ENCODE data around the gene FLOT2.
"Not testable (repeated sequence)": the region's sequence is repeated elsewhere in the genome, so short reads cannot be mapped to it uniquely, and the experiment has no call there.

Gene FLOT2

GRCh38 chr17:28896884-28897768 lies at the start of gene FLOT2:
Gene FLOT2, minus strand, starts transcription at chr17:28897733. Its CDS starts 159 bp downstream, at chr17:28897574.
- Histone ChIP-seq H3K36me3 (ENCODE audit: insufficient read depth, low read length) (no peaks in the 10 kb centered on the region), H3K9ac (ENCODE audit: low read depth, low read length) (peak within 1 kb of the TSS; percentile 99), H3K9me3 (ENCODE audit: control insufficient read depth, insufficient read depth, low read length) (no peaks in the 10 kb centered on the region), H3K4me1 (ENCODE audit: insufficient read depth, low read length) (peaks cover 13% of the 10 kb centered on the region)

GRCh38 chr17:28946239-28946638 lies 48.7 kb upstream of the FLOT2 start:
- Histone ChIP-seq H3K36me3 (ENCODE audit: insufficient read depth, low read length) (peaks cover 4% of the 10 kb centered on the region; the same call in 1 of the 2 replicates), H3K9me3 (ENCODE audit: control insufficient read depth, insufficient read depth, low read length) (no peaks in the 10 kb centered on the region), H3K9ac (ENCODE audit: low read depth, low read length) (no peak overlapping the region), H3K4me1 (ENCODE audit: insufficient read depth, low read length) (peaks cover 13% of the 10 kb centered on the region)

- Histone ChIP-seq H3K36me3 (ENCODE audit: insufficient read depth, low read length) (peaks cover 4% of the 10 kb centered on the region; the same call in 1 of the 2 replicates), H3K9me3 (ENCODE audit: control insufficient read depth, insufficient read depth, low read length) (no peaks in the 10 kb centered on the region), H3K4me1 (ENCODE audit: insufficient read depth, low read length) (peaks cover 24% of the 10 kb centered on the region), H3K9ac (ENCODE audit: low read depth, low read length) (no peak overlapping the region)
Measured at GRCh38 chr17:28944862-28945741, 47.6 kb upstream of the FLOT2 start.

- Histone ChIP-seq H3K9me3 (ENCODE audit: control insufficient read depth, insufficient read depth, low read length) (no peaks in the 10 kb centered on the region), H3K9ac (ENCODE audit: low read depth, low read length) (no peak overlapping the region), H3K36me3 (ENCODE audit: insufficient read depth, low read length) (peaks cover 4% of the 10 kb centered on the region), H3K4me1 (ENCODE audit: insufficient read depth, low read length) (peaks cover 28% of the 10 kb centered on the region)
Measured at GRCh38 chr17:28944343-28944742, 46.8 kb upstream of the FLOT2 start.

GRCh38 chr17:28942925-28943324 lies 45.4 kb upstream of the FLOT2 start:
- H3K36me3 ChIP-seq (ENCODE audit: insufficient read depth, low read length), result peaks cover 4% of the 10 kb centered on the region
- H3K4me1 ChIP-seq (ENCODE audit: insufficient read depth, low read length), result peaks cover 28% of the 10 kb centered on the region
- H3K9me3 ChIP-seq (ENCODE audit: control insufficient read depth, insufficient read depth, low read length), result no peaks in the 10 kb centered on the region
- no peak overlapping the region for H3K9ac ChIP-seq (ENCODE audit: low read depth, low read length)

GRCh38 chr17:28941251-28941650 lies 43.7 kb upstream of the FLOT2 start:
- peaks cover 4% of the 10 kb centered on the region for H3K36me3 ChIP-seq (ENCODE audit: insufficient read depth, low read length)
- H3K9me3 ChIP-seq (ENCODE audit: control insufficient read depth, insufficient read depth, low read length), result no peaks in the 10 kb centered on the region
- peaks cover 40% of the 10 kb centered on the region for H3K4me1 ChIP-seq (ENCODE audit: insufficient read depth, low read length)
- H3K9ac ChIP-seq (ENCODE audit: low read depth, low read length), result no peak overlapping the region

- Histone ChIP-seq H3K4me1 (ENCODE audit: insufficient read depth, low read length) (peaks cover 41% of the 10 kb centered on the region), H3K9ac (ENCODE audit: low read depth, low read length) (no peak overlapping the region), H3K36me3 (ENCODE audit: insufficient read depth, low read length) (peaks cover 4% of the 10 kb centered on the region), H3K9me3 (ENCODE audit: control insufficient read depth, insufficient read depth, low read length) (no peaks in the 10 kb centered on the region)
Measured at GRCh38 chr17:28940675-28941074, 43.1 kb upstream of the FLOT2 start.

GRCh38 chr17:28940142-28940541 lies 42.6 kb upstream of the FLOT2 start:
- H3K4me1 ChIP-seq (ENCODE audit: insufficient read depth, low read length), result peaks cover 41% of the 10 kb centered on the region
- H3K36me3 ChIP-seq (ENCODE audit: insufficient read depth, low read length), result peaks cover 1% of the 10 kb centered on the region
- H3K9ac ChIP-seq (ENCODE audit: low read depth, low read length), result no peak overlapping the region
- H3K9me3 ChIP-seq (ENCODE audit: control insufficient read depth, insufficient read depth, low read length), result no peaks in the 10 kb centered on the region

GRCh38 chr17:28938552-28938951 lies 41.0 kb upstream of the FLOT2 start:
- Histone ChIP-seq H3K4me1 (ENCODE audit: insufficient read depth, low read length) (peaks cover 41% of the 10 kb centered on the region), H3K36me3 (ENCODE audit: insufficient read depth, low read length) (no peaks in the 10 kb centered on the region; the same call in none of the 2 replicates), H3K9me3 (ENCODE audit: control insufficient read depth, insufficient read depth, low read length) (no peaks in the 10 kb centered on the region), H3K9ac (ENCODE audit: low read depth, low read length) (no peak overlapping the region)

- H3K4me1 ChIP-seq (ENCODE audit: insufficient read depth, low read length), result peaks cover 41% of the 10 kb centered on the region
- no peaks in the 10 kb centered on the region for H3K9me3 ChIP-seq (ENCODE audit: control insufficient read depth, insufficient read depth, low read length)
- H3K9ac ChIP-seq (ENCODE audit: low read depth, low read length), result no peak overlapping the region
- no peaks in the 10 kb centered on the region; the same call in 1 of the 2 replicates for H3K36me3 ChIP-seq (ENCODE audit: insufficient read depth, low read length)
Measured at GRCh38 chr17:28937044-28937729, 39.7 kb upstream of the FLOT2 start.

GRCh38 chr17:28935744-28936460 lies 38.4 kb upstream of the FLOT2 start:
- H3K9me3 ChIP-seq (ENCODE audit: control insufficient read depth, insufficient read depth, low read length), result no peaks in the 10 kb centered on the region
- H3K4me1 ChIP-seq (ENCODE audit: insufficient read depth, low read length), result peaks cover 36% of the 10 kb centered on the region
- H3K9ac ChIP-seq (ENCODE audit: low read depth, low read length), result no peak overlapping the region
- H3K36me3 ChIP-seq (ENCODE audit: insufficient read depth, low read length), result no peaks in the 10 kb centered on the region; the same call in 1 of the 2 replicates

- H3K9me3 ChIP-seq (ENCODE audit: control insufficient read depth, insufficient read depth, low read length); H3K36me3 ChIP-seq (ENCODE audit: insufficient read depth, low read length); H3K9ac ChIP-seq (ENCODE audit: low read depth, low read length): not testable (repeated sequence)
- peaks cover 25% of the 10 kb centered on the region for H3K4me1 ChIP-seq (ENCODE audit: insufficient read depth, low read length)
Measured at GRCh38 chr17:28934508-28934907, 37.0 kb upstream of the FLOT2 start.

GRCh38 chr17:28929787-28930186 lies 32.3 kb upstream of the FLOT2 start:
- no peak overlapping the region for H3K9ac ChIP-seq (ENCODE audit: low read depth, low read length)
- no peaks in the 10 kb centered on the region for H3K9me3 ChIP-seq (ENCODE audit: control insufficient read depth, insufficient read depth, low read length)
- no peaks in the 10 kb centered on the region for H3K4me1 ChIP-seq (ENCODE audit: insufficient read depth, low read length)
- peaks cover 11% of the 10 kb centered on the region for H3K36me3 ChIP-seq (ENCODE audit: insufficient read depth, low read length)

Measured in ES-I3 (cell line).